K562 (cell line): ENCODE results near the gene CRYBG3. TPM values are rescaled to one million over a fixed set of nuclear protein-coding genes. Genes with fewer than 3 reads are reported as not detected.

Experiments used
- CREM ChIP-seq: IDR thresholded peaks from 2 replicates; pipeline ENCODE4 v1.6.1; 2014; ENCODE audit warnings: antibody characterized with exemption, low read depth
- CTBP1 ChIP-seq: fragments of 450-650 bp; IDR thresholded peaks from 2 replicates; pipeline ENCODE4 v1.6.1; 2016; ENCODE audit warnings: borderline replicate concordance
- CXXC5 ChIP-seq: fragments of 250-450 bp; sonication (Bioruptor Pico); IDR thresholded peaks from 2 replicates; pipeline ENCODE4 v1.8.0; 2022; ENCODE audit warnings: inconsistent platforms, mild to moderate bottlenecking, moderate library complexity
- HDGF ChIP-seq: fragments of 450-650 bp; IDR thresholded peaks from 2 replicates; pipeline ENCODE4 v1.6.1; 2016
- HNRNPLL ChIP-seq: fragments of 200-400 bp; formaldehyde crosslinking; IDR thresholded peaks from 2 replicates; pipeline ENCODE4 v1.6.1; 2017; ENCODE audit warnings: low read length, low read depth, mild to moderate bottlenecking; ENCODE audit not compliant: poor library complexity, severe bottlenecking
- HOXB6 ChIP-seq: fragments of 250-450 bp; sonication (Bioruptor Pico); IDR thresholded peaks from 2 replicates; pipeline ENCODE4 v1.5.1; 2022; ENCODE audit warnings: mild to moderate bottlenecking, borderline replicate concordance
- MAZ ChIP-seq, 2 experiments: fragments of 450-650 bp in 1 of 2; sonication (generic) in 1 of 2; formaldehyde crosslinking; IDR thresholded peaks in 1 of 2; conservative IDR thresholded peaks in 1 of 2; 2 replicates each; pipeline versions ENCODE4 v1.4.0 to v1.5.0; 2020; ENCODE audit warnings: mild to moderate bottlenecking in 1 of 2, missing genetic modification reagents in 1 of 2
- NRF1 ChIP-seq, 2 experiments: fragments of 450-650 bp; IDR thresholded peaks in 1 of 2; conservative IDR thresholded peaks in 1 of 2; 2 replicates each; pipeline ENCODE4 v1.6.1; 2014; ENCODE audit warnings: mild to moderate bottlenecking in 2 of 2
- PHF8 ChIP-seq: fragments of 200-600 bp; sonication (generic); IDR thresholded peaks from 2 replicates; pipeline ENCODE4 v1.6.1; 2012; ENCODE audit warnings: mixed run types, mild to moderate bottlenecking, inconsistent platforms, low read length, moderate library complexity, borderline replicate concordance
- PRMT5 ChIP-seq: sonication (generic); formaldehyde crosslinking; IDR thresholded peaks from 2 replicates; pipeline ENCODE4 v1.5.0; 2020; ENCODE audit warnings: missing genetic modification reagents
- ZNF77 ChIP-seq: fragments of 250-450 bp; sonication (Bioruptor Pico); IDR thresholded peaks from 2 replicates; pipeline ENCODE4 v1.5.0; 2020
- polyA plus RNA-seq, 8 experiments: library from polyadenylated mRNA; depleted of rRNA in 4 of 8; stranded (reverse) in 5 of 8; unstranded in 3 of 8; fragments of >200 nt; fragmentation: Nextera tagmentation in 2 of 8; fragmentation: Illumina TruSeq in 1 of 8; extraction: Ambion mirVana in 2 of 8; extraction: Trizol in 1 of 8; gene quantifications; 2 replicates each; pipeline versions ENCODE4 v1.2.1 to v1.2.3, GENCODE V29; 2011 to 2014; ENCODE audit warnings: inconsistent platforms in 1 of 8, missing spikeins in 1 of 8
- total RNA-seq, 7 experiments: library from RNA; depleted of rRNA in 6 of 7; stranded (reverse); fragments of >200 nt in 6 of 7; fragmentation: Illumina TruSeq in 2 of 7; extraction: Trizol in 2 of 7; gene quantifications; 2 replicates each; pipeline versions ENCODE4 v1.2.1 to v1.2.3, GENCODE V29; 2011 to 2021; ENCODE audit warnings: low replicate concordance in 1 of 7
- TF ChIP-seq, protein P1 (sequence below): fragments of 450-650 bp; IDR thresholded peaks from 2 replicates; pipeline ENCODE4 v1.6.1; 2016; ENCODE audit warnings: borderline replicate concordance
- TF ChIP-seq, protein P2 (sequence below): fragments of 450-650 bp; formaldehyde crosslinking; IDR thresholded peaks from 2 replicates; pipeline ENCODE4 v1.4.0; 2022; ENCODE audit warnings: mild to moderate bottlenecking, moderate library complexity
- TF ChIP-seq, protein P3 (sequence below): fragments of 150-350 bp; conservative IDR thresholded peaks from 2 replicates; pipeline ENCODE4 v1.6.1; 2014; ENCODE audit warnings: low read length
- TF ChIP-seq, protein P4 (sequence below): fragments of 250-450 bp; sonication (Bioruptor Pico); IDR thresholded peaks from 2 replicates; pipeline ENCODE4 v1.5.0; 2021; ENCODE audit warnings: mild to moderate bottlenecking, borderline replicate concordance
- TF ChIP-seq, protein P5 (sequence below): fragments of 450-650 bp; formaldehyde crosslinking; IDR thresholded peaks from 2 replicates; pipeline ENCODE4 v1.4.0; 2020; ENCODE audit warnings: mild to moderate bottlenecking, moderate library complexity
- TF ChIP-seq, protein P6 (sequence below): sonication (generic); formaldehyde crosslinking; IDR thresholded peaks from 2 replicates; pipeline ENCODE4 v1.8.0; 2022; ENCODE audit warnings: mild to moderate bottlenecking, missing genetic modification reagents

The CRYBG3 gene
- total and polyA plus RNA-seq, 9 of the 15 experiments (the other 6 are each of a cell fraction or from before 2014, with no cell fraction given) = 0.08 to 0.72 (median 0.18) TPM

DNA sequence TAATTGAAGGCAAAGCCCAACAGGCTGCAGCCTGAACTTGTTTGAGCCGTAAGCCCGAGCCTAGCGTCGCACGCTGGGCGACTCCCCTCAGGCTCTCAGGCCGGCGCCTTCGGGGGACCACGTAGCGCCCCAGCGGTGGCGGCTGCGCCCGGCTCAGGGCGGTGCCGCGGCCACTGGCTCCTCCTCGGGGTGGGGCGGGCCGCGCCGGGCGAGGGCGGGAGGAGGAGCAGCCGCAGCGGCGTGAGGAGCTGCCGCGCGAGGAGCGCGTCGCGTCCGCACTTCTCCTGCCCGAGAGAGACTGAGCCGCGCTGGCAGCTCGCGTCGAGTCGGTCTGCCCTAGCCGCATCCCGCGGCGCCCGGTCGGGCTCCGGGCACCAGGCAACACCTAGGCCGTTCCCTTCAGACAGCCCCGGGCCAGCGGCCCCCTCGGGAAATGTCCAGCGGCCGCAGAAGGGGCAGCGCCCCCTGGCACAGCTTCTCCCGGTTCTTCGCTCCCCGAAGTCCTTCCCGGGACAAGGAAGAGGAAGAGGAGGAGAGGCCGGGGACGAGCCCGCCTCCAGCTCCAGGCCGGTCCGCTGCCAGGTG, at the start of gene CRYBG3 (continued):
- TF ChIP-seq PRMT5 (CRISPR knock-in tag) (no peak), HNRNPLL (peak; percentile 52), HOXB6 (CRISPR knock-in tag) (no peak), HDGF (no peak), NRF1 (conservative IDR thresholded peaks at IDR 0.05 in 1 of 2, IDR thresholded peaks at IDR 0.05 in 1 of 2) (peak; percentile 61 to 63; a peak in 2 of 4 replicates), MAZ (CRISPR knock-in tag; conservative IDR thresholded peaks at IDR 0.05 in 1 of 2, IDR thresholded peaks at IDR 0.05 in 1 of 2) (peak in 1 of 2 experiments; percentile 53; a peak in 1 of 4 replicates), CTBP1 (peak; percentile 62), PHF8 (peak; percentile 28; the same call in 1 of the 2 replicates), CXXC5 (CRISPR knock-in tag) (peak; percentile 78), ZNF77 (no peak), CREM (peak; percentile 27; the same call in 1 of the 2 replicates)
- TF ChIP-seq, protein P1, sequence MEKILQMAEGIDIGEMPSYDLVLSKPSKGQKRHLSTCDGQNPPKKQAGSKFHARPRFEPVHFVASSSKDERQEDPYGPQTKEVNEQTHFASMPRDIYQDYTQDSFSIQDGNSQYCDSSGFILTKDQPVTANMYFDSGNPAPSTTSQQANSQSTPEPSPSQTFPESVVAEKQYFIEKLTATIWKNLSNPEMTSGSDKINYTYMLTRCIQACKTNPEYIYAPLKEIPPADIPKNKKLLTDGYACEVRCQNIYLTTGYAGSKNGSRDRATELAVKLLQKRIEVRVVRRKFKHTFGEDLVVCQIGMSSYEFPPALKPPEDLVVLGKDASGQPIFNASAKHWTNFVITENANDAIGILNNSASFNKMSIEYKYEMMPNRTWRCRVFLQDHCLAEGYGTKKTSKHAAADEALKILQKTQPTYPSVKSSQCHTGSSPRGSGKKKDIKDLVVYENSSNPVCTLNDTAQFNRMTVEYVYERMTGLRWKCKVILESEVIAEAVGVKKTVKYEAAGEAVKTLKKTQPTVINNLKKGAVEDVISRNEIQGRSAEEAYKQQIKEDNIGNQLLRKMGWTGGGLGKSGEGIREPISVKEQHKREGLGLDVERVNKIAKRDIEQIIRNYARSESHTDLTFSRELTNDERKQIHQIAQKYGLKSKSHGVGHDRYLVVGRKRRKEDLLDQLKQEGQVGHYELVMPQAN = no peak
- TF ChIP-seq, protein P2, sequence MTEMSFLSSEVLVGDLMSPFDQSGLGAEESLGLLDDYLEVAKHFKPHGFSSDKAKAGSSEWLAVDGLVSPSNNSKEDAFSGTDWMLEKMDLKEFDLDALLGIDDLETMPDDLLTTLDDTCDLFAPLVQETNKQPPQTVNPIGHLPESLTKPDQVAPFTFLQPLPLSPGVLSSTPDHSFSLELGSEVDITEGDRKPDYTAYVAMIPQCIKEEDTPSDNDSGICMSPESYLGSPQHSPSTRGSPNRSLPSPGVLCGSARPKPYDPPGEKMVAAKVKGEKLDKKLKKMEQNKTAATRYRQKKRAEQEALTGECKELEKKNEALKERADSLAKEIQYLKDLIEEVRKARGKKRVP (CRISPR knock-in tag) = no peak
- TF ChIP-seq, protein P3, sequence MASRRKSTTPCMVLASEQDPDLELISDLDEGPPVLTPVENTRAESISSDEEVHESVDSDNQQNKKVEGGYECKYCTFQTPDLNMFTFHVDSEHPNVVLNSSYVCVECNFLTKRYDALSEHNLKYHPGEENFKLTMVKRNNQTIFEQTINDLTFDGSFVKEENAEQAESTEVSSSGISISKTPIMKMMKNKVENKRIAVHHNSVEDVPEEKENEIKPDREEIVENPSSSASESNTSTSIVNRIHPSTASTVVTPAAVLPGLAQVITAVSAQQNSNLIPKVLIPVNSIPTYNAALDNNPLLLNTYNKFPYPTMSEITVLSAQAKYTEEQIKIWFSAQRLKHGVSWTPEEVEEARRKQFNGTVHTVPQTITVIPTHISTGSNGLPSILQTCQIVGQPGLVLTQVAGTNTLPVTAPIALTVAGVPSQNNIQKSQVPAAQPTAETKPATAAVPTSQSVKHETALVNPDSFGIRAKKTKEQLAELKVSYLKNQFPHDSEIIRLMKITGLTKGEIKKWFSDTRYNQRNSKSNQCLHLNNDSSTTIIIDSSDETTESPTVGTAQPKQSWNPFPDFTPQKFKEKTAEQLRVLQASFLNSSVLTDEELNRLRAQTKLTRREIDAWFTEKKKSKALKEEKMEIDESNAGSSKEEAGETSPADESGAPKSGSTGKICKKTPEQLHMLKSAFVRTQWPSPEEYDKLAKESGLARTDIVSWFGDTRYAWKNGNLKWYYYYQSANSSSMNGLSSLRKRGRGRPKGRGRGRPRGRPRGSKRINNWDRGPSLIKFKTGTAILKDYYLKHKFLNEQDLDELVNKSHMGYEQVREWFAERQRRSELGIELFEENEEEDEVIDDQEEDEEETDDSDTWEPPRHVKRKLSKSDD = no peak
- TF ChIP-seq, protein P4, sequence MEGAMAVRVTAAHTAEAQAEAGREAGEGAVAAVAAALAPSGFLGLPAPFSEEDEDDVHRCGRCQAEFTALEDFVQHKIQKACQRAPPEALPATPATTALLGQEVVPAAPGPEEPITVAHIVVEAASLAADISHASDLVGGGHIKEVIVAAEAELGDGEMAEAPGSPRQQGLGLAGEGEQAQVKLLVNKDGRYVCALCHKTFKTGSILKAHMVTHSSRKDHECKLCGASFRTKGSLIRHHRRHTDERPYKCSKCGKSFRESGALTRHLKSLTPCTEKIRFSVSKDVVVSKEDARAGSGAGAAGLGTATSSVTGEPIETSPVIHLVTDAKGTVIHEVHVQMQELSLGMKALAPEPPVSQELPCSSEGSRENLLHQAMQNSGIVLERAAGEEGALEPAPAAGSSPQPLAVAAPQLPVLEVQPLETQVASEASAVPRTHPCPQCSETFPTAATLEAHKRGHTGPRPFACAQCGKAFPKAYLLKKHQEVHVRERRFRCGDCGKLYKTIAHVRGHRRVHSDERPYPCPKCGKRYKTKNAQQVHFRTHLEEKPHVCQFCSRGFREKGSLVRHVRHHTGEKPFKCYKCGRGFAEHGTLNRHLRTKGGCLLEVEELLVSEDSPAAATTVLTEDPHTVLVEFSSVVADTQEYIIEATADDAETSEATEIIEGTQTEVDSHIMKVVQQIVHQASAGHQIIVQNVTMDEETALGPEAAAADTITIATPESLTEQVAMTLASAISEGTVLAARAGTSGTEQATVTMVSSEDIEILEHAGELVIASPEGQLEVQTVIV (CRISPR knock-in tag) = no peak
- TF ChIP-seq, protein P5, sequence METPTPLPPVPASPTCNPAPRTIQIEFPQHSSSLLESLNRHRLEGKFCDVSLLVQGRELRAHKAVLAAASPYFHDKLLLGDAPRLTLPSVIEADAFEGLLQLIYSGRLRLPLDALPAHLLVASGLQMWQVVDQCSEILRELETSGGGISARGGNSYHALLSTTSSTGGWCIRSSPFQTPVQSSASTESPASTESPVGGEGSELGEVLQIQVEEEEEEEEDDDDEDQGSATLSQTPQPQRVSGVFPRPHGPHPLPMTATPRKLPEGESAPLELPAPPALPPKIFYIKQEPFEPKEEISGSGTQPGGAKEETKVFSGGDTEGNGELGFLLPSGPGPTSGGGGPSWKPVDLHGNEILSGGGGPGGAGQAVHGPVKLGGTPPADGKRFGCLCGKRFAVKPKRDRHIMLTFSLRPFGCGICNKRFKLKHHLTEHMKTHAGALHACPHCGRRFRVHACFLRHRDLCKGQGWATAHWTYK = no peak
- TF ChIP-seq, protein P6, sequence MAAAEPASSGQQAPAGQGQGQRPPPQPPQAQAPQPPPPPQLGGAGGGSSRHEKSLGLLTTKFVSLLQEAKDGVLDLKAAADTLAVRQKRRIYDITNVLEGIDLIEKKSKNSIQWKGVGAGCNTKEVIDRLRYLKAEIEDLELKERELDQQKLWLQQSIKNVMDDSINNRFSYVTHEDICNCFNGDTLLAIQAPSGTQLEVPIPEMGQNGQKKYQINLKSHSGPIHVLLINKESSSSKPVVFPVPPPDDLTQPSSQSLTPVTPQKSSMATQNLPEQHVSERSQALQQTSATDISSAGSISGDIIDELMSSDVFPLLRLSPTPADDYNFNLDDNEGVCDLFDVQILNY (CRISPR knock-in tag) = no peak
